GM21367 (cell line): ENCODE measurements around the gene UMODL1.

Experiments used
- ATAC-seq: cut with Tn5 transposase; IDR thresholded peaks from one replicate; pipeline ENCODE4 v1.9.1; 2021; ENCODE audit not compliant: unreplicated experiment

Gene UMODL1

GRCh38 chr21:42038826-42039425, 32.2 kb upstream of the UMODL1 start:
- no peak for ATAC-seq

- no peak for ATAC-seq
Observed at GRCh38 chr21:42039470-42039901, 31.6 kb upstream of the UMODL1 start.

- no peak for ATAC-seq
Observed at GRCh38 chr21:42039911-42040351, 31.2 kb upstream of the UMODL1 start.

GRCh38 chr21:42040411-42041180, 30.5 kb upstream of the UMODL1 start:
- no peak for ATAC-seq

- ATAC-seq: no peak
Observed at GRCh38 chr21:42041246-42041645, 29.9 kb upstream of the UMODL1 start.

- ATAC-seq: no peak
Observed at GRCh38 chr21:42041711-42042110, 29.4 kb upstream of the UMODL1 start.

- no peak for ATAC-seq
Observed at GRCh38 chr21:42042651-42043050, 28.5 kb upstream of the UMODL1 start.

- ATAC-seq: no peak
Observed at GRCh38 chr21:42043201-42043895, 27.8 kb upstream of the UMODL1 start.

- no peak for ATAC-seq
Observed at GRCh38 chr21:42043961-42044360, 27.2 kb upstream of the UMODL1 start.

GRCh38 chr21:42044871-42045495, 26.1 kb upstream of the UMODL1 start:
- ATAC-seq: no peak

GRCh38 chr21:42047821-42048613, 23.1 kb upstream of the UMODL1 start:
- ATAC-seq: no peak

GRCh38 chr21:42048870-42049577, 22.1 kb upstream of the UMODL1 start:
- no peak for ATAC-seq

GRCh38 chr21:42049578-42050430, 21.3 kb upstream of the UMODL1 start:
- no peak for ATAC-seq

GRCh38 chr21:42051788-42052187, 19.3 kb upstream of the UMODL1 start:
- ATAC-seq: no peak

- ATAC-seq: no peak
Observed at GRCh38 chr21:42055425-42055824, 15.7 kb upstream of the UMODL1 start.

GRCh38 chr21:42056468-42056867, 14.6 kb upstream of the UMODL1 start:
- no peak for ATAC-seq

- no peak for ATAC-seq
Observed at GRCh38 chr21:42056996-42057689, 14.0 kb upstream of the UMODL1 start.

- ATAC-seq: no peak
Observed at GRCh38 chr21:42057851-42058437, 13.2 kb upstream of the UMODL1 start.
